ENCODE measurements around the gene B9D1. TPM values are rescaled to one million over a fixed set of nuclear protein-coding genes. Genes with fewer than 3 reads are reported as not detected.

The B9D1 gene
- total and polyA plus RNA-seq, 2 of the 13 experiments (the other 11 are each of a cell fraction or from before 2014, with no cell fraction given), result 27.7 to 31.1 TPM

- TF ChIP-seq NR2C2 (CRISPR knock-in tag; IDR thresholded peaks at IDR 0.05; ENCODE audit: borderline replicate concordance) (peak; percentile 67; the same call in 1 of the 2 replicates), ZNF546 (CRISPR knock-in tag; conservative IDR thresholded peaks at IDR 0.05) (peak; percentile 68; the same call in 1 of the 2 replicates), FOXK2 (IDR thresholded peaks at IDR 0.05) (no peak), ZNF354B (CRISPR knock-in tag; IDR thresholded peaks at IDR 0.05) (no peak), RELA (CRISPR knock-in tag; IDR thresholded peaks at IDR 0.05) (peak; percentile 50), TOE1 (CRISPR knock-in tag; IDR thresholded peaks at IDR 0.05) (no peak), KIAA2018 (CRISPR knock-in tag; IDR thresholded peaks at IDR 0.05; ENCODE audit: borderline replicate concordance) (no peak), RARG (CRISPR knock-in tag; IDR thresholded peaks at IDR 0.05; ENCODE audit: low read depth) (no peak), NR2F2 (IDR thresholded peaks at IDR 0.05; ENCODE audit: borderline replicate concordance, low read depth) (no peak; the same call in 1 of the 2 replicates), GLMP (CRISPR knock-in tag; IDR thresholded peaks at IDR 0.05; ENCODE audit: borderline replicate concordance) (no peak), SRSF9 (IDR thresholded peaks at IDR 0.05; ENCODE audit: borderline replicate concordance, insufficient read depth, low read depth, low read length, poor library complexity, severe bottlenecking) (no peak), MATR3 (CRISPR knock-in tag; IDR thresholded peaks at IDR 0.05) (no peak), POLR2AphosphoS5 (IDR thresholded peaks at IDR 0.05; ENCODE audit: low read depth, low read length) (0 out of 2 replicates have a peak, but pooled peaks have one; percentile 36), NR2F6 (IDR thresholded peaks at IDR 0.05) (peak; percentile 69), NR2F6 (CRISPR knock-in tag; IDR thresholded peaks at IDR 0.05) (peak; percentile 72), ZBTB49 (CRISPR knock-in tag; IDR thresholded peaks at IDR 0.05; ENCODE audit: borderline replicate concordance) (no peak; the same call in 1 of the 2 replicates), ZBTB3 (CRISPR knock-in tag; IDR thresholded peaks at IDR 0.05; ENCODE audit: borderline replicate concordance, low read depth) (no peak), ZNF652 (CRISPR knock-in tag; IDR thresholded peaks at IDR 0.05; ENCODE audit: borderline replicate concordance, low read depth) (no peak)
These were observed 24.2 kb downstream of the B9D1 start (continued) for GRCh38 chr17:19338031-19338990.
